ENCODE measurements around the gene LEFTY1.
"Not testable (repeated sequence)": the region's sequence is repeated elsewhere in the genome, so short reads cannot be mapped to it uniquely, and the experiment has no call there.

LEFTY1 gene

GRCh38 chr1:225914947-225915346 is 26.0 kb upstream of the LEFTY1 start:
- DNase-seq = no peak

GRCh38 chr1:225914391-225914790 is 25.4 kb upstream of the LEFTY1 start:
- no peak for DNase-seq

- DNase-seq = no peak
Measured at GRCh38 chr1:225911191-225912130, 22.5 kb upstream of the LEFTY1 start.

- DNase-seq = no peak
Measured at GRCh38 chr1:225909477-225909876, 20.5 kb upstream of the LEFTY1 start.

GRCh38 chr1:225908773-225909172 is 19.8 kb upstream of the LEFTY1 start:
- no peak for DNase-seq

GRCh38 chr1:225908013-225908640 is 19.2 kb upstream of the LEFTY1 start:
- DNase-seq = no peak

- no peak for DNase-seq
Measured at GRCh38 chr1:225907341-225907740, 18.4 kb upstream of the LEFTY1 start.

GRCh38 chr1:225906467-225906866 is 17.5 kb upstream of the LEFTY1 start:
- no peak for DNase-seq

- no peak for DNase-seq
Measured at GRCh38 chr1:225903623-225904022, 14.7 kb upstream of the LEFTY1 start.

- no peak for DNase-seq
Measured at GRCh38 chr1:225899044-225899925, 10.3 kb upstream of the LEFTY1 start.

GRCh38 chr1:225897595-225898514 is 8.9 kb upstream of the LEFTY1 start:
- DNase-seq = no peak

- DNase-seq = no peak
Measured at GRCh38 chr1:225896937-225897549, 8.1 kb upstream of the LEFTY1 start.

GRCh38 chr1:225896494-225896893 is 7.5 kb upstream of the LEFTY1 start:
- DNase-seq = no peak

- no peak for DNase-seq
Measured at GRCh38 chr1:225892307-225892706, 3.4 kb upstream of the LEFTY1 start.

- no peak for DNase-seq
Measured at GRCh38 chr1:225891229-225891972, 2.5 kb upstream of the LEFTY1 start.

GRCh38 chr1:225890346-225891228 is 1.6 kb upstream of the LEFTY1 start:
- DNase-seq = no peak

GRCh38 chr1:225889743-225890142 is 797 bp upstream of the LEFTY1 start:
- no peak for DNase-seq

GRCh38 chr1:225888289-225888897 is 553 bp downstream of the LEFTY1 start:
- no peak for DNase-seq

GRCh38 chr1:225887554-225888288 is 1.2 kb downstream of the LEFTY1 start:
- not testable (repeated sequence) for DNase-seq
